Hepatocyte (in vitro differentiated cells): ENCODE data around the gene CHSY3. TPM values are rescaled to one million over a fixed set of nuclear protein-coding genes. Genes with fewer than 3 reads are reported as not detected.
"Not testable (repeated sequence)": the region's sequence is repeated elsewhere in the genome, so short reads cannot be mapped to it uniquely, and the experiment has no call there.

Experiments
- DNase-seq: peaks from one replicate; pipeline ENCODE4 v3.0.0-alpha.2; 2016; ENCODE audit warnings: low spot score
- H2AFZ ChIP-seq: fragments of 200-600 bp; sonication (generic); 2 replicates; pipeline ENCODE4 v1.6.0; 2016; ENCODE audit warnings: antibody characterized with exemption, mild to moderate bottlenecking
- H3K27ac ChIP-seq: fragments of 200-600 bp; sonication (generic); 2 replicates; pipeline ENCODE4 v1.5.1; 2016; ENCODE audit warnings: mild to moderate bottlenecking
- H3K27me3 ChIP-seq: fragments of 200-600 bp; sonication (generic); 2 replicates; pipeline ENCODE4 v1.6.1; 2016
- H3K36me3 ChIP-seq: fragments of 200-600 bp; sonication (generic); replicated peaks from 2 replicates; pipeline ENCODE4 v1.5.1; 2016; ENCODE audit warnings: low read depth; ENCODE audit not compliant: insufficient read depth
- H3K4me1 ChIP-seq: fragments of 200-600 bp; sonication (generic); 2 replicates; pipeline ENCODE4 v1.5.1; 2016; ENCODE audit warnings: mild to moderate bottlenecking, moderate library complexity; ENCODE audit not compliant: insufficient read depth
- H3K4me2 ChIP-seq: fragments of 200-600 bp; sonication (generic); 2 replicates; pipeline ENCODE4 v1.6.0; 2016
- H3K4me3 ChIP-seq: fragments of 200-600 bp; sonication (generic); 2 replicates; pipeline ENCODE4 v1.5.1; 2016; ENCODE audit warnings: mild to moderate bottlenecking
- H3K79me2 ChIP-seq: fragments of 200-600 bp; sonication (generic); 2 replicates; pipeline ENCODE4 v1.6.0; 2017; ENCODE audit warnings: mild to moderate bottlenecking
- H3K9me2 ChIP-seq: fragments of 200-600 bp; sonication (generic); replicated peaks from 2 replicates; pipeline ENCODE4 v1.6.0; 2017; ENCODE audit warnings: mild to moderate bottlenecking; ENCODE audit not compliant: insufficient read depth
- H3K9me3 ChIP-seq: fragments of 200-600 bp; sonication (generic); 2 replicates; pipeline ENCODE4 v1.5.1; 2016; ENCODE audit warnings: low read depth, mild to moderate bottlenecking
- H4K20me1 ChIP-seq: fragments of 200-600 bp; sonication (generic); 2 replicates; pipeline ENCODE4 v1.6.0; 2016; ENCODE audit warnings: mild to moderate bottlenecking; ENCODE audit not compliant: insufficient read depth, poor library complexity, severe bottlenecking
- CTCF ChIP-seq: fragments of 200-600 bp; sonication (generic); IDR thresholded peaks from 2 replicates; pipeline ENCODE4 v1.5.1; 2016; ENCODE audit warnings: antibody characterized with exemption, mild to moderate bottlenecking; ENCODE audit not compliant: poor library complexity
- EZH2 ChIP-seq: fragments of 200-600 bp; sonication (generic); IDR thresholded peaks from 2 replicates; pipeline ENCODE4 v1.6.1; 2016; ENCODE audit warnings: antibody characterized with exemption, mild to moderate bottlenecking, borderline replicate concordance
- EZH2phosphoT487 ChIP-seq: fragments of 200-600 bp; sonication (generic); IDR thresholded peaks from one replicate; pipeline ENCODE4 v1.6.1; 2018; ENCODE audit warnings: antibody characterized with exemption, mild to moderate bottlenecking, low read depth, moderate library complexity; ENCODE audit not compliant: unreplicated experiment, severe bottlenecking
- WGBS: methylation state at CpG from one replicate; pipeline ENCODE4 v1.1.6; 2016; ENCODE audit warnings: low lambda C conversion rate; ENCODE audit errors: missing lambda C conversion rate; 5-methylcytosine and 5-hydroxymethylcytosine counted together
- polyA plus RNA-seq: library from polyadenylated mRNA; unstranded; fragments of >200 nt; fragmentation: Nextera tagmentation; extraction: Ambion mirVana; gene quantifications from 2 replicates; pipeline ENCODE4 v1.2.1, GENCODE V29; 2016
- total RNA-seq: library from RNA; depleted of rRNA; stranded (reverse); fragments of >200 nt; gene quantifications from 2 replicates; pipeline ENCODE4 v1.2.3, GENCODE V29; 2014

The CHSY3 gene
- total and polyA plus RNA-seq, 2 experiments from 2014 or later, result 16.0 to 22.4 TPM

GRCh38 chr5:130213607-130214006, 309.3 kb downstream of the CHSY3 start:
- Histone ChIP-seq H2AFZ (no peak overlapping the region), H3K4me1 (no peaks in the 10 kb centered on the region), H4K20me1 (no peaks in the 10 kb centered on the region), H3K79me2 (no peaks in the 10 kb centered on the region), H3K27ac (no peak overlapping the region), H3K9me2 (no peaks in the 10 kb centered on the region), H3K36me3 (no peaks in the 10 kb centered on the region), H3K9me3 (no peaks in the 10 kb centered on the region), H3K4me2 (no peak overlapping the region), H3K27me3 (no peaks in the 10 kb centered on the region), H3K4me3 (no peak overlapping the region)
- 90% methylated on average over 3 of the region's 3 CpGs for WGBS
- DNase-seq, result no peak
- TF ChIP-seq EZH2, result no peak
- no peak for TF ChIP-seq CTCF
- no peak for TF ChIP-seq EZH2phosphoT487

- DNase-seq, result no peak
- Histone ChIP-seq H3K27ac (no peak overlapping the region), H3K27me3 (no peaks in the 10 kb centered on the region), H4K20me1 (no peaks in the 10 kb centered on the region), H3K9me3 (no peaks in the 10 kb centered on the region), H3K4me3 (no peak overlapping the region), H3K4me1 (no peaks in the 10 kb centered on the region), H3K4me2 (no peak overlapping the region), H2AFZ (no peak overlapping the region), H3K36me3 (no peaks in the 10 kb centered on the region), H3K9me2 (no peaks in the 10 kb centered on the region), H3K79me2 (no peaks in the 10 kb centered on the region)
- no peak for TF ChIP-seq CTCF
- TF ChIP-seq EZH2, result no peak
- TF ChIP-seq EZH2phosphoT487, result no peak
- WGBS, result 94% methylated on average over 2 of the region's 2 CpGs
Observed at GRCh38 chr5:130216286-130216685, 312.0 kb downstream of the CHSY3 start.

- H3K4me1 ChIP-seq, result no peaks in the 10 kb centered on the region
- no peak for DNase-seq
- no peak for TF ChIP-seq CTCF
- no peak for TF ChIP-seq EZH2phosphoT487
- no peak for TF ChIP-seq EZH2
Observed at GRCh38 chr5:130222573-130222972, 318.3 kb downstream of the CHSY3 start.

GRCh38 chr5:130226556-130226955, 322.3 kb downstream of the CHSY3 start:
- H3K4me3 ChIP-seq, H3K79me2 ChIP-seq, H3K27me3 ChIP-seq, DNase-seq, H3K9me2 ChIP-seq, H3K9me3 ChIP-seq, H3K4me2 ChIP-seq, H4K20me1 ChIP-seq, H2AFZ ChIP-seq, H3K4me1 ChIP-seq, H3K27ac ChIP-seq, H3K36me3 ChIP-seq: not testable (repeated sequence)
- 94% methylated on average over 2 of the region's 2 CpGs for WGBS

More at GRCh38 chr5:130222573-130222972, 318.3 kb downstream of the CHSY3 start:
- H3K9me3 ChIP-seq, result no peaks in the 10 kb centered on the region
- no peaks in the 10 kb centered on the region for H4K20me1 ChIP-seq
- H3K27ac ChIP-seq, result no peak overlapping the region
- H3K4me2 ChIP-seq, result no peak overlapping the region
- no peak overlapping the region for H3K4me3 ChIP-seq
- no peaks in the 10 kb centered on the region for H3K9me2 ChIP-seq
- H3K27me3 ChIP-seq, result no peaks in the 10 kb centered on the region
- no peaks in the 10 kb centered on the region for H3K36me3 ChIP-seq
- no peaks in the 10 kb centered on the region for H3K79me2 ChIP-seq
- H2AFZ ChIP-seq, result no peak overlapping the region
